ENCODE data around the gene ERF.
A peak's percentile ranks its signal among the peaks of the same experiment; 100 is the strongest.

ERF gene

GRCh38 chr19:42234364-42234763 lies 20.6 kb downstream of the ERF start:
- DNase-seq = no peak

- DNase-seq = no peak
These were observed 21.1 kb downstream of the ERF start for GRCh38 chr19:42233678-42234292.

DNA sequence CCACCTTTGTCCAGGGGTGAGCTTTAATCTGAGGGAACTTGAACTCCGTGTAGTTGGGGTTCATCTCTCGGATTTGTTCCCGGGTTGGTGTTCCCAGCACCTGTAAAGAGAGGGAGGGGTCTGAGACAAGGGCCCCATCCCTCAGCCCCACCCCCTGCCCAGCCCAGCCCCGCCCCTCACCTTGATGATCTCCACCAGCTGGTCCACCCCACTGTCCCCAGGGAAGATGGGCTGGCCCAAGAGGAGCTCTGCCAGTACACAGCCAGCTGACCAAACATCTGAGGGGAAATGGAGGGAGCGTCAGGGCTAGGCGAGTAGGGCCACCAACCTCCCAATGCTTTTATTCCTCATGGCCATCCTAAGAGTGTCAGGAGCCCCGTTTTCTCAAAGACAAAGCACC lies 21.8 kb downstream of the ERF start:
- no peak for DNase-seq

DNA sequence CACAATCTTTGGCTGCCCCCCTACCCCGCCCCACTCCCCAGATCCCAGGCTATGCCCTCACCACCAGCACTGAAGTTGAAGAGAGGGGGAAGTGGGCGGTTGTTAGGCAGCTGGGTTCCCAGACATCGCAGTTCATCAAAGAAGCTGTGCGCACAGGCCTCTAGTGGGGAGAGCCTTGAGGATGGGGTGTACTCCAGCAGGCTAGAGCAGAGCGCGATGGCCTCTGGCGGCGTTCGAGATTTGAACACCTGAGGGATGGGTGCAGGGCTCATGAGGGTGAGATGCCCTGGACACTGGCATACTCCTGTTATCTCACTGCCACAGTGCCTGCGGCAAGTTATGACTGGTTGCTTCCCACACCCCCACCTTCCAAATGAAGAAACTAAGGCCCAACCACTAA lies 22.5 kb downstream of the ERF start:
- no peak for DNase-seq

DNA sequence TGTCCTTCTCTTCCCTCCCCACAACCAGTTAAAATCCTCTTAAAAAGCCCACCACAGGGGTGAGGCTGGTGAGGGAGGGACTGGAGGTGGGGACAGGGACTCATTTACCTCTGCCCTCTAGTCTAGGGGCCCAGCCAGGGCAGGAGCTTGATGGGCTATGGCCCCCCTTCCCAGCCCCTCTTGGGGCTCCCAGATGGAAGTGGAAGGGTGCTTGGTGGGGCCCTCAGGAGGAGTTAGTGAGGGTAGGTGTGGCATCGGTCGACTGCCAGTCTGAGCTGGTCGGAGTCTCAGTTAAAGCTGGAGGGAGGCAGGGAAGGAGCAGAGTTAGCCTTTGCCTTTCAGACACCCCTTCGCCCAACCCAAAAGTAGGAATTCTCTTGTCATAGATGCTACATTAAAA lies 24.4 kb downstream of the ERF start:
- DNase-seq = no peak

DNA sequence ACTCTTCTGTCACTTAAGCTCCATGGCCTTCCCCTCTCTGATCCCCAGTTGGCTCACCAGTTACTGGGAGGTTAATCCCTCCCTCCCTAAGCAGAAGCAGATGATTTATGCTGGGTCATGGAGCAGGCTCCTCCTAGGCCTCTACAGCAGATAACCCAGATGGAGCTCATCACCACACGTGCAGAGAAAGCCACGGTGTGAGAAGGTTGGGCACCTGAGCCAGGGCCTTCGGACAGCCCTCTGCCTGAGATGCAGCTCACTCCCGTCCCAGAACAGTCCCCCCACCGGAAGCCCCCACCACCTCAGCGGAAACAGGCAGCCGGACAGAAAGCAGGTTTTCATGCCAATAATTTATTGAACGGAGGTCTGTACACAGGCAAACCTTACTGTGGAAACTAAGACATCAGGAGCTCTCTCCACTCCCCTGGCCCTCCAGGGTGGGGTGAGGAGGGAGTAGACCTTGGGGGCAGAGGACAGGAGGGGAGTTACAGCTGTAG lies 25.0 kb downstream of the ERF start:
- no peak for DNase-seq

DNA sequence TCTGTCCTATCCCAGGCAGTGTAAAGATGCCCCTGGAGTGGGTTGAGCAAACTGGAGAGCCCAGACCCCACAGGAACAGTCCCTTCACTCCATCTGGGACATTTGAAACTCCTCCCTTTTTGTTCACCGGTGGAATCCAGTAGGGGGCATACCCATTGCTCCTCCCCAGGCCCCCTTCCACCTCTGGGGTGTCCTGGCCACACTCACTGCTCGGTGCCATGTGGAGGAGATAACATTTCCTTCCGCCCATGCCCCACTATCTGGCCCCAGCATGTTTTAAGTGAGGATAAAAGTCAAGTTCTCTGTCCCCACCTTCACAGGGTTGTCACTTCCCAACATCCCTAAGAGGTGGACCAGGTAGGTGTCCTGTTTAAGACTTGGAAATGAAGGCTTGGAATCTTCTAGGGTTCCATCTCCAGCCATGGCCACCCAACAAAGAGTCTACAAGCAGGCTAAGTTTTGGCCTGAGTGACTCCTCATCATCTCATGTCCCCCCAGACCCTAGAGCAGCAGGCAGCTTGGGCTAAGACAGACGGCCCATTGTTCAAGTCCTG lies 25.6 kb downstream of the ERF start:
- no peak for DNase-seq

DNA sequence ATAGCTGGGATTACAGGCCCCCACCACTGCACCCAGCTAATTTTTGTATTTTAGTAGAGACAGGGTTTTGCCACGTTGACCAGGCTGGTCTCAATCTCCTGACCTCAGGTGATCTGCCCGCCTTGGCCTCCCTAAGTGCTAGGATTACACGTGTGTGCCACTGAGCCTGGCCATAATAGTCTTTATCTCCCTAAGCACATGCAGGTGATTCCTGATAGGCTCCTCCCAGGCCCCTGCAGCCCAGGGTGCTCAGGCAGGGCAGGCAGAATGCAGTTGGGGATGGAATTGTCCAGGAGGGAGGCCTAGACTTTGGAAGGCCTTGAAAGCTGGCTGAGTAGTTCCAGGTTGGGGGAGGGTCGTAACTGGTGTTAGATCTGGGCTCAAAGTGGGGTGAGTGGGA lies 26.3 kb downstream of the ERF start:
- no peak for DNase-seq

GRCh38 chr19:42226886-42227285 lies 28.0 kb downstream of the ERF start:
- no peak for DNase-seq

DNA sequence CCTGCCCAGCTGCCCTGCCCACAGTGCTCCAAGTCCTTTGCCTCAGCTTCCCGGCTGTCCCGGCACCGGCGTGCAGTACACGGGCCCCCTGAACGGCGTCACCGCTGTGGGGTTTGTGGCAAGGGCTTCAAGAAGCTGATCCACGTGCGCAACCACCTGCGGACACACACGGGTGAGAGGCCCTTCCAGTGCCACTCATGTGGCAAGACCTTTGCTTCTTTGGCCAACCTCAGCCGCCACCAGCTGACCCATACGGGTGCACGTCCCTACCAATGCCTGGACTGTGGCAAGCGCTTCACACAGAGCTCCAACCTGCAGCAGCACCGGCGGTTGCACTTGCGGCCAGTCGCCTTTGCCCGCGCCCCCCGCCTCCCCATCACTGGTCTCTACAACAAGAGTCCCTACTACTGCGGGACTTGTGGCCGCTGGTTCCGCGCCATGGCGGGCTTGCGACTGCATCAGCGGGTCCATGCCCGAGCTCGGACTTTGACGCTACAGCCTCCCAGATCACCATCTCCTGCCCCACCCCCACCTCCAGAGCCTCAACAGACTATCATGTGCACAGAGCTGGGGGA lies 29.1 kb downstream of the ERF start:
- DNase-seq = no peak

- DNase-seq = no peak
These were observed 29.8 kb downstream of the ERF start for GRCh38 chr19:42224940-42225717.

DNA sequence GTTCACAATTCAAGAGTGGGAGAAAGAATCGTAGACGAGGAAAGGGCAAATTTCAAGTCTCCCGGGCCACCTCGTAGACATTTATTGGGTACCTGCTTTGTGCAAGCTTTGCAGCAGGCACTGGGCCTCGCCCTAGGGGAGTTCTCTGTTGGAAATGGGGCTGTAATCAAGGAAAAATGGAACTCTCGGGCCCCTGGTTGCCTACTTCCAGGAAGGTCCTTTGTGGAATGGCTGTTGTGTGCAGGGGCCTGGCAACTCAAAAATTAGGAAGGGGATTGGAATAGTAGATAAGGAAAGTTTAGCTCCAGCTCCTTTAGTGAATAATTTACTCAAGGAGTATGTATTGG lies 34.2 kb downstream of the ERF start:
- no peak for DNase-seq

DNA sequence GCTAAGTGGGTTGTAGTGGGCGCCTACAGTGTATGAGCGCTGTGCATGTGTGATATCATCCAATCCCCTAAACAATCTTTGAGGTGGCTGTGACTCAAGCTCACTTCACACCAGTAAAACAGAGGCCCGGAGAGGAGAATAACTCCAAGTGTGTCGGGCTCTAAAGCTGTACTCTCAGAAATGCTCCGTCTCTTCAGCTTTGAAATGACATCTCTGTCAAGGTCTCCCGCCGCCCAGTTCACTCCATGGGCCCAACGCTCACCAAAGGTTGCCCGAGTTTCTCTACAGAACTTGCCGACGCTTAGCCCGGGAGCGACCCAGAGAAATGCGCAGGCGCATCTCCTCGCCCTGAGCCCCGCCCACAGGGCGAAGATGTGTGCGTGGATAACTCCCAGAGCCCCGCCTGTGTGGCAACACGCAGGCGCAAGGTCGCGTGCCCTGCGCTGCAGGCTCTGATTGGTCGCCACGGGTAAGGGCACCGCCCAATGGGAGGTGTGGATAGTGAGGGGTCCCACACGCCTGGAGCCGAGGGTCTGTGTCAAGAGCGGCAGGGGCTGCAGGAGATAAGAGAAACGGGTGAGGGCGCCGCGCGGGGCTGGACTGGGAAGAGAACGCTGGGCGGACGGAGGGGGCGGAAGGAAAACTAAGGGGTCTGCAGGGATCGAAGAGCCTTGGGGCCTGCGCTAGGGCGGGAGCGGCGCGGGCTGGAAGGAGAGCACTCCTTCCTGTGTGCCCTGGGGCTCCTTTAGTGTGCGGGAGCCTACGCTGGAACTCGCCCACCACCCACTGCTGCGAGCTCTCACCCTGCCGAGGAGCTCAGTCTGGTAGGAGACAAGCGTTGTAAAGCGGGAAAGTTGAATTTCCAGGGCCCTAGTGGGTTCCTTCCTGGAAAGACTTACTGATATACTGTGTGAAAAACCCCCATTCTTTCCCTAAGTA lies 34.8 kb downstream of the ERF start, which contains the start of gene ZNF526:
ZNF526 (plus strand) TSS at position 501 of the 939 bp plus-strand sequence. CDS start 4,092 bp downstream, outside the sequence.
- peak; percentile 97 for DNase-seq

- peak; percentile 95 for DNase-seq
These were observed 37.1 kb downstream of the ERF start, which contains the start of gene DEDD2 for GRCh38 chr19:42217520-42218437. DEDD2 (minus strand) TSS chr19:42217677; CDS start chr19:42217007, 670 bp downstream.

DNA sequence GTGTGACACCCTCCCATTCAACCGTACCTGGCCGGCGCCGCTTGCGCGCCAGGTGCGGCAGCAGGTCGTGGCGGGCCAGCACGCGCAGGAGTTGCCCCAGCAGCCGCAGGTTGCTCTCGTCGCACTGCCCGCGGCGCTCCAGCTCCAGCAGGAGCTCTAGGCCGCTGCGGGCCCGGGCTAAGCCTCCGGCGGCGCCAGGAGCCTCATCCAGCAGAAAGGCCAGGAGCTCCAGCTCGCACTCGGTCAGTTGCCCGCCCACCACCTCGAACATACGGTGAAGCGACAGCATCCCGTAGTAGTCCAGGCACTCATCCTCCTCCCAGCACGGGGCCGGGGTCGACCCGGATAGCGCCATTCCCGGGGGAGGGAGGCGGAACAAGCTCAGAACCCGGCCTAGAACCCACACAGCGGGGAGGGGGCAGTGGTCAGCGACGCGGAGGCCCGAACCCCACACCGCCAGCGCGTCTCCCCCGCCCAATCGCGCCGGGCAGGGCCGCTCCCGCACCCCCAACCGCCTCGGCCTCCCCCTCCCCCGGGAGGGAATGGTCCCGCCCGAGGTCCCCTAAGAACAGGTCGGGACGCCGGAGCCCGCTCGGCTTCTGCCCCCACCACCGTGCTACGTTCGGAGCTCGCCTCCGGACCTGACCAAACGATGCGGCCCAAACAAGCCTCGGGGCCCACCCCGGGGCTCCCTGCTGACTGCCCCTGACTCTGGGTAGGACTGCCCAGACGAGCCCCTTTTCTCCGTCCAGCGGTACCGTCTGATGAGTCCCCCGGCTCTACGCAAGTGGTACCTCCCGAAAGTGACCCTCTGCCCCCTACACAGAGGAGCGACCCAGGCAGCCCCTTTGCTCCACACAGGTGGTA lies 38.0 kb downstream of the ERF start:
- peak; percentile 26 for DNase-seq

GRCh38 chr19:42214810-42215485 lies 40.0 kb downstream of the ERF start:
- no peak for DNase-seq

DNA sequence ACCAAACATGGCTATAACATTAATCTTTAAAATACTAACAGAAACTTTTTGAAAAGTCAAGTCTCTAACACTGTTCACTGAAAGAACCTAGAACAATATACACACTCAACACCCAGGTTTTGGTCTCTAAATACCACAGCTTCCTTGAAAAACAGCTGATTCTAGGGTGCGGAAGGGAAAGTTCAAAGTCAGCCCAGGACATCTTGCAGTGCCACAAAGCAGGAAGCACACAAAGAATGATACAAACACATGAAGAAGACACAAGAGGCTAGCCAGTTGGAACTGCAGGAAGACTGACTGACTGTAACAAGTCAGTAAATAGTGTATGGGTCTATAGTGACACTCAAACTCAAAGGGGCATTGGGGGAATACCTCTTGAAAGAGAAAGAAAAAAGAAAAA lies 42.0 kb downstream of the ERF start:
- no peak for DNase-seq

DNA sequence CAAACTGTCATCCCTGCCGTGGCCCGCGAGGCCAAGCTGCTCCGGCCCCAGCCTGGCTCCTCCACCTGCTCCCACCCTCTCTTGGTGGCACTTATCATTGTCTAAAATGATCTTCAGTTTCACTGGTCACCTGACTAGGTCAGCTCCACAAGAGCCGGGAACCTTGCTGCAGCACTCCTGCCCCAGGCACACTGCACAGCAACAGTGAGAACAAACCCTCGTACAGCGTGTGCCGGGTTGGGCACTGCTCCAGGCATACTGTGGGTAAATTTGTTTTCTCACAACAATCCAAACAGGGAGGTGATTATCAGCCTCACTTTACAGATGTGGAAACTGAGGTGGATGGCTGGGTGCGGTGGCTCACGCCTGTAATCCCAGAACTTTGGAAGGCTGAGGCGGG lies 46.3 kb downstream of the ERF start:
- DNase-seq = no peak

DNA sequence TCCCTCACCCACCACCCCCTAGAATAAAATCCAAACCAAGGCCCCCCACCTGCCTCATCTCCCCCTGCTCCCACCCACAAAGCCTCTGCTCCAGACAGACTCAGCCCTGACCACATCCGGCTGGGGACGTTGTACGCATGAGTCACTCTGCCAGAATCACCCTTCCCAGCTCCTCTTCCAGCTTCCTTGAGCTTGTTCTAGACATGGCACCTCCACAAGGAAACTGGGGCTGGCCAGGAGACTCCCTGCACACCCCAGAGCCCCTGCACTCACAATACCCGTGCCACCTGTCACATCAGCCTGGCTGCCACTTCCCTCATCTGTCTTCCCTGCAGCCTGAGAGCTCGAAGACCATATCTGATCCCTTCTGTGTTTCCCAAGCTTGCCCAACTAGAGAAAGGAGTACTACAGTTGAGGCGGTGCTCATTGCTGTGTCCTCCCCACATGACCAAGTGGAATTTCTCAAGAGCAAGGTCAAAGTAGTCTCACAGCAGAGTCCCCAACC lies 47.1 kb downstream of the ERF start:
- DNase-seq = no peak
